Cardiac fibroblast (primary cell): ENCODE results near the gene NOC2L.
A peak's percentile ranks its signal among the peaks of the same experiment; 100 is the strongest.

Experiments
- DNase-seq, 2 donors: peaks; one replicate each; pipeline versions ENCODE4 v3.0.0 to v3.0.0-alpha.2; 2010; ENCODE audit warnings: low read depth in 2 of 2
- H3K4me3 ChIP-seq, 2 donors: replicated peaks in 1 of 2; 1 replicate in 1 of 2; 2 replicates in 1 of 2; pipeline ENCODE4 v1.5.1; 2011; ENCODE audit warnings: low read depth in 2 of 2, low read length in 2 of 2, mild to moderate bottlenecking in 2 of 2, moderate library complexity in 1 of 2
- TF ChIP-seq, protein P1 (sequence below): IDR thresholded peaks from one replicate; pipeline ENCODE4 v1.5.1; 2011; ENCODE audit warnings: low read depth, mild to moderate bottlenecking, low read length, inconsistent platforms

Gene NOC2L

DNA sequence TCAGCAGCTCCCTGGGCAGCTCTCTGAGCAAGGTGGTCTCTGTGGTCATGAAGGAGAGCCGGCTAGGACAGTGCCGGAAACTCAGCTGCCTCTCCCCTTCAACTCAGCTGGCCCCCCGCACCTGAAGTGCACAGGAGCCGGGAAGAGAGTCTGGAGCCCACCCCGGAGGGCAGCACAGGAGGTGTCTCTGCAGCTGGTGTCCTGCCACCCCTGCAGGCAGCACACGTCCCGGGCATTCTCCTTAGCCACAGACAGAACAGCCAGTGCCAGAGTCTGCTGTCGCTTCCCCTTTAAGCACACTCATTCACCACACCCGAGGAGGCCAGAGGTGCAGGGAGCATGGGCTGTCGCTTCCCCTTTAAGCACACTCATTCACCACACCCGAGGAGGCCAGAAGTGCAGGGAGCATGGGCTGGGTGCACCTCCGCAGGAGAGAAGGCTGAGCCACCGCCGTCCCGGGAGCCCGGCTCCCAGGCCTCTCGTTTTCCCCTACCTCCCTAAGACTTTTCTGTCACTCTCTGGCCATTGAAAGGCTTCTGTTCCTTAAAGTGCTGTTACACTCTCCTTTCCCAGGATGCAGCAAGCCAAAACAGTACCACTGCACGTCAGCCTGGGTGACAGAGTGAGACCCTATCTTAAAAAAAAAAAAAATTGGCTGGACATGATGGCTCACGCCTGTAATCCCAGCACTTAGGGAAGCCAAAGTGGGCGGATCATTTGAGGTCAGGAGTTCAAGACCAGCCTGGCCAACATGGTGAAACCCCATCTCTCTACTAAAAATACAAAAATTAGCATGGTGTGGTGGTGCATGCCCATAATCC lies 52.2 kb downstream of the NOC2L start:
- TF ChIP-seq, protein P1, sequence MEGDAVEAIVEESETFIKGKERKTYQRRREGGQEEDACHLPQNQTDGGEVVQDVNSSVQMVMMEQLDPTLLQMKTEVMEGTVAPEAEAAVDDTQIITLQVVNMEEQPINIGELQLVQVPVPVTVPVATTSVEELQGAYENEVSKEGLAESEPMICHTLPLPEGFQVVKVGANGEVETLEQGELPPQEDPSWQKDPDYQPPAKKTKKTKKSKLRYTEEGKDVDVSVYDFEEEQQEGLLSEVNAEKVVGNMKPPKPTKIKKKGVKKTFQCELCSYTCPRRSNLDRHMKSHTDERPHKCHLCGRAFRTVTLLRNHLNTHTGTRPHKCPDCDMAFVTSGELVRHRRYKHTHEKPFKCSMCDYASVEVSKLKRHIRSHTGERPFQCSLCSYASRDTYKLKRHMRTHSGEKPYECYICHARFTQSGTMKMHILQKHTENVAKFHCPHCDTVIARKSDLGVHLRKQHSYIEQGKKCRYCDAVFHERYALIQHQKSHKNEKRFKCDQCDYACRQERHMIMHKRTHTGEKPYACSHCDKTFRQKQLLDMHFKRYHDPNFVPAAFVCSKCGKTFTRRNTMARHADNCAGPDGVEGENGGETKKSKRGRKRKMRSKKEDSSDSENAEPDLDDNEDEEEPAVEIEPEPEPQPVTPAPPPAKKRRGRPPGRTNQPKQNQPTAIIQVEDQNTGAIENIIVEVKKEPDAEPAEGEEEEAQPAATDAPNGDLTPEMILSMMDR = no peak
- no peak overlapping the region for H3K4me3 ChIP-seq
- peak; percentile 53 to 58 for DNase-seq

GRCh38 chr1:905811-906599 lies 53.1 kb downstream of the NOC2L start:
- TF ChIP-seq, protein P1 = no peak
- DNase-seq = no peak
- H3K4me3 ChIP-seq = no peak overlapping the region

DNA sequence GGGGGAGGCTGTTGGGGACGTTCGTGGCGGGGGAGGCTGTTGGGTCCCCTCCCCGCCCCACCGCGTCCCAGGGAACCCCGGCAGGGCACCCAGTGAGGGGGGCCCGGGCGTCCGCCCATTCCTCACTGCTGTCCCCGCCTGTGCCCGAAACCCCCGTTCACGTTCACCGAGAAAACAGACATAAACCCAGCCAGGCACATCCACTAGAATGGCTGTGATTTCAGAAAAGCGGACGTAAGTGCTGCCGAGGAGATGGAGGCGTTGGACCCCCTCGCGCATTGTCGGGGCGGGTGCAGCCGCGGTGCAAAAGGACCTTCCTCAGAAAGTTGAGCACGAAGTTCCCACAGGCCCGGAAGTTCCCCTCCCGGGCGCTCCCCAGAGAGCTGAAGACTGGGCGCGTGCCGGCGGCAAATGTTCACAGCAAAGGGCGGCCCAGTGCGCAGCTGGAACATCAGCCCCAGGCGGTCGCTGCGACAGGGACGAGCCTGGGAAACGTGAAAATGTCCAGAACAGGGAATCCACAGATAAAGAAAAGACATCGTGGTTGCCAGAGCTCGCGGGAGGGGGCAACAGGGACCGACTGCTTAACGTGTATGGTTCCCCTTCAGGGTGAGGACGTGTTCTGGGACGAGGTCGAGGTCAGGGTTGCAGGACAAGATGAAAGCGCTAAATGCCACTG lies 53.8 kb downstream of the NOC2L start:
- TF ChIP-seq, protein P1 = no peak
- H3K4me3 ChIP-seq = peak overlapping the region; percentile 43 to 60
- peak; percentile 22 to 62 for DNase-seq

GRCh38 chr1:904310-904950 lies 54.6 kb downstream of the NOC2L start:
- peak; percentile 82 to 94 for DNase-seq
- TF ChIP-seq, protein P1 = peak; percentile 35
- H3K4me3 ChIP-seq = peak overlapping the region; percentile 43 to 60

- TF ChIP-seq, protein P1 = no peak
- H3K4me3 ChIP-seq = peak overlapping the region in 1 of 2 donors; percentile 43
- no peak for DNase-seq
Observed at GRCh38 chr1:903721-904271, 55.3 kb downstream of the NOC2L start.

GRCh38 chr1:903305-903704 lies 55.8 kb downstream of the NOC2L start:
- no peak for DNase-seq
- TF ChIP-seq, protein P1 = no peak
- no peak overlapping the region for H3K4me3 ChIP-seq
